Stomach (tissue), 4 donors: ENCODE data around the gene TMOD3.
A peak's percentile ranks its signal among the peaks of the same experiment; 100 is the strongest.

Experiments used
- CTCF ChIP-seq, 7 experiments: fragments of 450-650 bp in 4 of 7; fragments of 200-600 bp in 3 of 7; sonication (generic) in 3 of 7; IDR thresholded peaks; one replicate each; pipeline ENCODE4 v1.5.1; 2016 to 2019; ENCODE audit warnings: antibody characterized with exemption in 7 of 7, control low read depth in 2 of 7, mild to moderate bottlenecking in 1 of 7
- EP300 ChIP-seq: sonication (generic); formaldehyde crosslinking; IDR thresholded peaks from one replicate; pipeline ENCODE4 v1.6.1; 2017; ENCODE audit warnings: antibody characterized with exemption
- POLR2A ChIP-seq, 4 donors: fragments of 450-650 bp; IDR thresholded peaks; one replicate each; pipeline ENCODE4 v1.6.1; 2016; ENCODE audit warnings: antibody characterized with exemption in 4 of 4, control low read depth in 2 of 4, mild to moderate bottlenecking in 1 of 4, moderate library complexity in 1 of 4
- POLR2AphosphoS5 ChIP-seq, 3 donors: sonication (generic); formaldehyde crosslinking; IDR thresholded peaks; one replicate each; pipeline ENCODE4 v1.6.1; 2016; ENCODE audit warnings: antibody characterized with exemption in 3 of 3

DNA sequence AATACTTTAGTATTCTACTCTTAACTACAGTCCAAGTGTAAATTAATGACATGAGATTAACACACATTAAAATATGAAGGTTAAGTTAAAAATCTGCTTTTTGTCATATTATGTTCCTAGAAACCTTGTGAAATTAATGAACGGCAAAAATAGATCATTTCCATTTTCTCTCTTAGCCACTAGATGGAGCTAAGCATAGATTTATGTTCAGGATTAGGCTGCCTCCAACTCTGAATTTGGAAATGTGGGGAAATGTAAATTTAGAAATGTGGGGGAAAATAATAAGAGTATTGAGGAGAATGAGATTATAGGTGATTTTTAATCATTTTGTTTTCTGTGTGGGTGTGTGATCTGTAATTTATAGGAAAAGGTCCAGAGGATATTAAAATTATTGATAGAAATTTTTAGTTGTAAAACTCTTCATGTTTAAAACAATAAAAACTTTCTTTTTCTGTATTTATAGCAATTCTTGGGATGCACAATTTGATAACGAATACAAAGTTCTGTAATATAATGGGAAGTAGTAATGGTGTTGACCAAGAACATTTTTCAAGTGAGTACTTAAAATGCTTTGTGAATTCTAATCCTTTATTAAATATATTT, 59.2 kb downstream of the TMOD3 start:
- TF ChIP-seq EP300, result no peak
- TF ChIP-seq CTCF (IDR thresholded peaks at IDR 0.05), result peak in 5 of 7 experiments; percentile 47 to 73 (median 56)
- TF ChIP-seq POLR2AphosphoS5 (IDR thresholded peaks at IDR 0.05), result no peak
- no peak for TF ChIP-seq POLR2A (IDR thresholded peaks at IDR 0.05)
